Left lobe of liver (tissue), 2 donors: ENCODE measurements around the gene INTS14. TPM values are rescaled to one million over a fixed set of nuclear protein-coding genes. Genes with fewer than 3 reads are reported as not detected.
A peak's percentile ranks its signal among the peaks of the same experiment; 100 is the strongest.
"Not testable (repeated sequence)": the region's sequence is repeated elsewhere in the genome, so short reads cannot be mapped to it uniquely, and the experiment has no call there.

Experiments
- ATAC-seq: fragments of 200-7000 bp; cut with Tn5 transposase; one replicate; pipeline ENCODE4 v1.9.1; 2020; ENCODE audit warnings: mild to moderate bottlenecking, moderate library complexity
- DNase-seq: peaks from one replicate; pipeline ENCODE4 v3.0.0-alpha.2; 2020; ENCODE audit warnings: low spot score
- total RNA-seq: library from RNA; stranded (reverse); gene quantifications from one replicate; pipeline ENCODE4 v1.2.1, GENCODE V29; 2021
- donor health status: DM: no; HTN: no; CAD: no; lungs with moderate emphysema.
- donor health status: DM: no; HTN: yes; CAD: no.

INTS14 gene
- total RNA-seq, 1 donor from 2014 or later = 14.3 TPM

DNA sequence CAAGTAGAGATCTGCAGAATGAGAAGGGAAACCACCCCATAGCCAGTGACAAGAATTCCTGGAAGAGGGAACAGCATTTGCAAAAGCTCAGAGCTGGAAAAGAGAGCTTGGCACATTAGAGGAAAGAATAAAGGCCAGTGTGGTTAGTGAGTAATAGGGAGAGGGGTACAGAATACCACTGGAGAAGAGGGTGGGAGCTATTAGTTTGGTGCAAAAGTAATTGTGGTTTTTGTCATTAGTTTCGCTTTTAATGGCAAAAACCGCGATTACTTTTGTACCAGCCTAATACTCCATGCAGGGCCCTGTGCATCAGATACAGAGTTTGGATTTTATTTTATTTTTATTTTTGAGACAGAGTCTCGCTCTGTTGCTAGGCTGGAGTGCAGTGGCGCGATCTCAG is 20.6 kb upstream of the INTS14 start:
- no peak for ATAC-seq

DNA sequence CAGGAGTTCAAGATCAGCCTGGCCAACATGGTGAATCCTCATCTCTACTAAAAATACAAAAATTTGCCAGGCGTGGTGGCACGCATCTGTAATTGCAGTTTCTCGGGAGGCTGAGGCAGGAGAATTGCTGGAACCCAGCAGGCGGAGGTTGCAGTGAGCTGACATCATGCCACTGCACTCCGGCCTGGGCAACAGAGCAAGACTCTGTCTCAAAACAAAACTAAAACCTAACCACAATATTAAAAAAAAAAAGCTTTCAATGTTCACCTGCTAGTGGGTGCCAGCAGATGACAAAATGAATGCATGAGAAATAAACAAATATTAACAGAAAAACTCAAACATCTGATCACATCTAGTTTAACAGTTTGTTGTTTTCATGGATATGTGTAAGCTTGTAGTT is 19.8 kb upstream of the INTS14 start:
- no peak for DNase-seq
- ATAC-seq = no peak

More for the DNA sequence above, 20.6 kb upstream of the INTS14 start:
- DNase-seq = no peak

DNA sequence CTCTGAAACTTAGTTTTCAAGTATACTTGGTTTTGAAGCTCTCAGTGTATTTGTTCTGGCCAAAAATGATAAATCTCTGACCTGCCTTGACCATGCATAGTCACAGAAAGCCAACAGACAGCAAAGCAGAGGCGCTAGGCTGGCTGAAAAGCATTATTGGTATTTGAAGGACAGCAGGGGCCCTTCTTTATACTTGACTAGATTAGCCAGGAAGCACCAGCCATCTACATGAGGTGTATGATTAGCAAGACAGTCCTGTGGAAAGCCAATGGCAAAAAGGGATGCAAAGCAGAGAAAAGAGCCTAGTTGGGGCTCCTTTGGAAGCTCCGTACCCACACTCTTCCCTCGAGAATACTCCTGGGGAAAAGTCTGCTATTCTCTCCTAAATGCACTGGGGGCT is 18.6 kb upstream of the INTS14 start:
- no peak for DNase-seq
- no peak for ATAC-seq

DNA sequence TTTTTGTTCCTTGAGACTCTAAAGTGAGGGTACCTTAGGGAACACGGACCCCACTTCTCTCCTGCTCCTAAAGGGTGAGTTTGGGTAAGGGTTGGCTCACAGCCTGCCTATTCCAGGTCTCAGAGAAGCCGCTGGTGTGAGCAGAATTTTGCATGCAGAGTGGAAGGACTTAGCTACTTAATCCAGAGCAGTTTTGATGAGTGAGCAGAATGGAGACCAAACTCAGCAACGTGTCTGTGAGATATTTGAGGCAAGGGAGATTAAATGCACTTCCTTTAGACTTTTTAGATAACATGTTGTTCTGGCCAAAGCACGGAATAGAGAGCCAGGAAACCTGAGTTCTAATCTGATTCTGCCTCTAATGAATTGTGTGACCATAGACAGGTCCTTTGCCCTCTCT is 15.9 kb upstream of the INTS14 start:
- ATAC-seq = no peak
- DNase-seq = no peak

DNA sequence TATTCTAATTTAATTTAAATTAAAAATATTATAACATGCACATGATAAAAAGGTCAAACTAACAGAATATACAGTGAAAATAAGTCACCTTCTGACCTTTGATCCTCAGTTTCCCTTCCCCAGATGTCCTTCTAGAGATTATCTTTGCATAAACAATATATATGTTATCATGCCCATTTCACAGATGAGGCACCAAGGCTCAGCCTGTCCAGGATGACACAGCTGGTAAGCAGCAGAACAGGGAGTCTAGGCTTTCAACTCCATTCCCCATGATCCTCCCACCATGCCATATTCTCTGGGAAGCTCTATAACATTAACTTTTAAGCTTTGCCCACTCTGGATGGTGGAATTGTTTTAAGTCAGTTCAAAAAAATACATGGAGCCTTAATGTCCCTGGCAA is 12.2 kb upstream of the INTS14 start:
- no peak for DNase-seq
- no peak for ATAC-seq

DNA sequence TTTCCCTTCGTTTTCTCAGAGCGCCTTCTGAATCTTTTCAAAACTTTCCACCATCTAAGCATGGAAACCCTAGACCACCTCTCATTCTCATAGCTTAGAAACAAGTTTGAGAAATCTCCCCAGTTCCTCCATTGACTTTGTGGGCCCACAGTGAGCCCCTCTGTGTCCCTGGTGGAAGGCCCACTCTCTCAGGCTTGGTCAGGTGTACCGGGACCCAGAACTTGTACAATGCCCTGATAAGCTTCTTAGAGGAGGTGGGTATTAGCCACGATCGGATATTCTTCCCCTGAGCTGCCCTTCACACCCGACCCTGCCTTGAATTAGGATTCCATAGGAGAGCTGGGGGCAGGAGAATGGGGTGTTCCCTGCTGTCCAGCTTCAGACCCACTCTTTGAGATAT is 10.7 kb upstream of the INTS14 start, which contains the start of gene SLC24A1:
TSS of gene SLC24A1 (plus strand) at position 301 of the 400 bp plus-strand sequence. CDS start 2,143 bp downstream, outside the sequence.
- ATAC-seq = no peak

DNA sequence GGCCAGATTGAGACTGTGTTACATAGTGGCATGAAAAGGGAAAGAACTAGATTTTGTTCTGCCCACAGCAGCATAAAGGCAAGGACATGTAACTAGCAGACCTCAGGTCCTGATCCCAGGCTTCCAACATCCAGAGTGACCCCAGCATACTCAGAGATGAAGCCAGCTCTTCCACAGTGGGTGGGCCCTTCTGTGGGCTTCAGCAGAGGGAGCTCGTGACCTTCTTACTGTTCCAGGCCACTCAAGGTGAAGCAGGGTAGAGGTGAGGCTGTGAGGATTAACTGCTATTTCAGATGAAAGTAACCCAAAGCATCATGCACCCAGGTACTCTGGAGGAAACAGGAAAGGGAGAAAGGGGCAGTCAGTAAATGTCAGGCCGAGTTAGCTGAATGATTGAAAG is 9.9 kb upstream of the INTS14 start:
- ATAC-seq (no peak), DNase-seq (no peak)

More for the DNA sequence above, 10.7 kb upstream of the INTS14 start, which contains the start of gene SLC24A1:
- DNase-seq = no peak

DNA sequence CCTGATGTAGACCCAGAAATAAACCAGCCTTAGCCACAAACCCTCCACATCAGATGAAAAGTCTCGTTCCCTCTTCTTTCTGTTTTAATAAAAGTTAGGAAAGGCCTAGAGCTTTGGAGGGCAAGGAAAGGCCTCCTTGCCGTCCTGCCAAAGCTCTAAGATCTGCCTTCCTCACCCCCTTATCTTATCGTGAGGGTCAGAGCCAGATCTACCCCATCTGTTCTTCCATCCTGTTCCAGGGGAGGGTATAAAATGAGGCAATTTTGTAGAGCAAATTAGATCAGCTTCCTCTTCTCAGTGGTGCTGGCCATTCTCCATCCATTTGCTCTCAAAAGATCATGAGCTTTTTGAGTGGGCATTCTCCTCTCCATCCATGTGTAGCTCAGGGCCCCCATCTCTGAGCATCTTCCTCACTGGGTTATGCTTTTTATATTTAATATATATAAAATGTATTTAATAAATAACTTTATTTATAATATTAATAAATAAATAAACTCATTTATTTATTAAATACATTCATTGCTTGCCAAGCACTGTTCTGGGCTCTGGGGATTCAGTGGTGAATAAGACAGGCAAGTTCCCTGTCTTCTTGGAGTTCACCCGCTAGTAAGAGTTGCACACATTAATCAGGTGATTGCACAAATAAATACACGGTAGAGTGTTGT is 8.8 kb upstream of the INTS14 start:
- ATAC-seq (no peak), DNase-seq (no peak)

DNA sequence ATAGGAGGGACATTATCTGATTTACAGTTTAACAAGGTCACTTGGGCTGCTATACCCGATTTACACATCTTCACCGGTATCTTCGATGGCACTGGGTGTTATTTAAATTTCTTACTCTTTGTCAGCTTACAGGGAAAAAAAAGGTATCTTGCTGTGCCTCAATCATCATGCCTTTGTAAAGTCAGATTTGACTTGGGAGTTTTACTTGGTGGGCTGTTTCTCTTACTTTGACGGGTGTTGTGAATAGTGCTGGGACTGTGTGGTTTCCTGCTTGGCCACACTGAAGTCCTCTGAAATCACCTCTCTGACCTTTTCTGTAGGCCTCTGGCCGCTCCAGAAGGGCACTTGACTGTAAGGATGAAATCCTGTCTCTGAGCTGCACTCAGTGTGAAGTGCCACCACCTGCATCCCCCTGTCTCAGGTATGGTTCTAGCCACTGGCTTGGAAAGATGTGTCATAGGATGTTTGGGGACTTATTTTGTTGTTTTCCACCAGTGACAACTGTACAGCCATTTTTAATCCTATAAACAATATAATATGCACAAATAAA is 7.7 kb upstream of the INTS14 start:
- ATAC-seq (no peak), DNase-seq (no peak)

DNA sequence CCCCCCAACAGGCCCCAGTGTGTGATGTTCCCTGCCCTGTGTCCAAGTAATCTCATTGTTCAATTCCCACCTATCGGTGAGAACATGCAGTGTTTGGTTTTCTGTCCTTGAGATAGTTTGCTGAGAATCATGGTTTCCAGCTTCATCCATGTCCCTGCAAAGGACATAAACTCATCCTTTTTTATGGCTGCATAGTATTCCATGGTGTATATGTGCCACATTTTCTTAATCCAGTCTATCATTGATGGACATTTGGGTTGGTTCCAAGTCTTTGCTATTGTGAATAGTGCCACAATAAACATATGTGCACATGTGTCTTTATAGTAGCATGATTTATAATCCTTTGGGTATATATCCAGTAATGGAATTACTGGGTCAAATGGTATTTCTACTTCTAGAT is 5.0 kb upstream of the INTS14 start:
- not testable (repeated sequence) for DNase-seq, ATAC-seq

DNA sequence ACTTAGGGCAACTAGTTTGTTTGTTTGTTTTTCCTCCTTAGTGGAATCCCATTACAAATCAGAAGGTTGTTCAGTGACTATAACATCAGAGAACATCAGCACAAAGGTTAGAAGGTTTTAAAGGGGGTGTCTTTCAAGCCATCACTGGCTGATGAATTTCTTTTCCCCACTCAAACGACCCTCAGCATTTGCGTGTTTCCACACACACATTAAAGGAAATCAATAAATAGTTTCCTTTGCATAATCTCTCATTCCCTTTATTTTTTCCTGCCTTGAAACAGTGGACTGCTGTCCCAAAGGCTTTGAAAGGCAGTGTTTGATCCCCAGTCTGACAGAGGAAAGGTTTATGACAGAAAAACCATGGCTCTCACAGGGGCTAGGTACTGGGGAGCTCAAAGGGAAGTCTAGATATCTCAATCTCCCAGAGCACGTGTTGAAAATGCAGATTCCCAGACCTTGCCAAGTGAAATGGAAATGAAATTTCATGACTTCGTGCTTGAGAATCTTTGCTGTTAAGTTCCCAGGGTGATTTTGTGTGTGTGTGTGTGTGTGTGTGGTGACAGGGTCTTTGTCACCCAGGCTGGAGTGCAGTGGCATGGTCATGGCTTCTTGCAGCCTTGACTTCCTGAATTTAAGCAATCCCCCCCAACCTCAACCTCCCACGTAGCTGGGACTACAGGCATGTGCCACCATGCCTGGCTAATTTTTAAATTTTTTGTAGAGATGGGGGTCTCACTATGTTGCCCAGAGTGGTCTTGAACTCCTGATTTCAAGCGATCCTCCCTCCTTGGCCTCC is 2.2 kb upstream of the INTS14 start:
- DNase-seq = no peak
- ATAC-seq = no peak

DNA sequence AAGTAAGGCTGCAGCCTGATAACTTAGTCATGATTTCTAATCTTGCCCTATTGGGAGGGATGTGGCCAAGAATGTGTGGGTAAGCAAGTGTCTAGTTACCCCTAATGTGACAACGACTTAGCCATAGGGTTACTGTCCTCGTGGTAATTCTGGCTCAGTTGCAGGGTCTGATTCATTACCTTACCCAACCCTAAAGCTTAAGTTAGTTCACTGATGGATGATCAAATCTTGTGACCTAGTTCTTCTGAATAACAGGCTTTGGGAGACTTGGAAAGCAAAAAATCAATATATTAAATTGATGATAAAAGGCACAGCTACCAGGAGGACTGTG is 1.6 kb upstream of the INTS14 start:
- no peak for DNase-seq
- no peak for ATAC-seq

DNA sequence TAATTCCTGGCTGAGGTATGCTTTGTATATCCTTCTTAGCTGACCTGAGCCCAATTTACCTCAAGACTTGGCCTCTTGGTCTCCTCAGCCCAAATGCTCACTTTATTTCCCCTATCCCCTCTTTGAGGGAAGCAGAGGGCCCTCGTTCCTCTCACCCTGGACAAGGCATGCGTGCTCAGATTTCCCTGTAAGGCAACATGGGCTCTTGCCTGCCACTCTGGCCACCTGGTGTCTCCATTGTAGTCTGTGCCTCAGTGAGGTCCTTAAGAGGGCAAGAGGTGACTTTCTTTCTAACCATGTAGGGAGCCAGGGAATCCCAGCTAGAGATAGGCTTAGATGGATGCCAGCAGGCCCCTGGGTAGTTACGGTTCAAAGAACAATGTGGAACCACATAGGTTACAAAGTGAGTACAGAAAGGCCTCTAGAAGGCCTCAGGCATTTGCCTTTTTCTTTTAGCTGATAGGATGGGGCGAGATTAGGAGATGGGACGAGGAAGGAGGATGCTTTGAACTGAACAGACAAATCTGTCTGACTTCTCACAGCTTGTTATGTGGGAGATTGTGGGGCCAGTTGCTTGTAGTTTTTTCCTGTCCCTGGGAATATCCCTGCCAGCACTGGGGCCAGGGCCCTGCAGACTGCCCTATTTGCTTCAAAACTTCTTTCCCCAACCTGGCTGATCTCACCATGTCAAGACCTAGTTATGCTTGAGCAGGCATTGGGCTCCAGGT is 1.1 kb upstream of the INTS14 start:
- DNase-seq (no peak), ATAC-seq (no peak)

DNA sequence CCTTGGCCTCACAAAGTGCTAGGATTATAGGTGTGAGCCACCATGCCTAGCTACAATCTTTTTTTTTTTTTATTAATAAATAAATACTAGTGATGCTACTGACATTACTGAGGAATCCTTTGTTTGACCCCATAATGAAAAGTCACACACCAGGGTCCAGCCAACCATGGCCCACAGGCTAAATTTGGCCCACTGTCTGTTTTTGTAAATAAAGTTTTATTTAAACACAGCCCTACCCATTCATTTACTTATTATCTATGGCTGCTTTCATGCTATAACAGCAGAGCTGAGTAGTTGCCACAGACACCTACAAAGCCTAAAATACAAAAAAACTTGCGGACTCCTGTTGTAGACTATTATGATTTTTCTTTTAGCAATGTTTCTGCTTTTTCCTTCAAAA is 7.4 kb downstream of the INTS14 start:
- ATAC-seq (no peak), DNase-seq (no peak)

DNA sequence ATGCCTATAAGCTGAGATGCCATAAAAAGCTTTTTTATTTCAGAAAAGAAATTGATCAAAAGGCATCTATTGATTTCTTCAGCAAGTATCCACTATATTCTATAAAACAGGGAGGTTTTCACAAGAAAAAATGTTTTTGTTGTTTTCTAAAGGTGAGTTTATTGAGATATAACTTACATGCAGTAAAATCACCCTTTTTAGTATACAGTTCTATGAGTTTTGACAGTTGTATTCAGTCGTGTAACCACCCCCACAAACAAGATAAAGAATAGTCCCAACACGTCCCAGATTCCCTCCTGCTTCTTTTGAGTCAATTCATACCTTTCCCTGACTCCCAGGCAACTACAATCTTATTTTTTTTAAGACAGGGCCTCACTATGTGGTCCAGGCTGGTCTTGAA is 7.8 kb downstream of the INTS14 start:
- DNase-seq (no peak), ATAC-seq (no peak)

DNA sequence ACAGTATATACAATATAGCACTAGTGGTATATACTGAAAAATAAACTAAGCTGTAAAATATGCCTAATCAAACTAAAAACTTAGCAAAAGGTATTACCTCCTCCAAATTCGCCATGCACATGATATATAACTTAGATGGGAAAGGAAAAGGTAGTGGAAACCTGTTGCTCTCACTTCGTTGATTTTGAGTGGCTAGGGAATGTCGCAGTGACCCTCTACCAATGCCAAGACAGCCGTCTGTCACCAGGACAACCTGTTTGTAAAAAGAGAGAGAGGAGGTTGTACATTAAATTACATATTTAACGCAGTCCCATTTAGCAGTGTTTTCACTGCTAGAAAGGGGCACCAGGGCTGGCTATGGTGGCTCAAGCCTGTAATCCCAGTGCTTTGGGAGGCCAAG is 11.3 kb downstream of the INTS14 start:
- DNase-seq (no peak), ATAC-seq (no peak)

DNA sequence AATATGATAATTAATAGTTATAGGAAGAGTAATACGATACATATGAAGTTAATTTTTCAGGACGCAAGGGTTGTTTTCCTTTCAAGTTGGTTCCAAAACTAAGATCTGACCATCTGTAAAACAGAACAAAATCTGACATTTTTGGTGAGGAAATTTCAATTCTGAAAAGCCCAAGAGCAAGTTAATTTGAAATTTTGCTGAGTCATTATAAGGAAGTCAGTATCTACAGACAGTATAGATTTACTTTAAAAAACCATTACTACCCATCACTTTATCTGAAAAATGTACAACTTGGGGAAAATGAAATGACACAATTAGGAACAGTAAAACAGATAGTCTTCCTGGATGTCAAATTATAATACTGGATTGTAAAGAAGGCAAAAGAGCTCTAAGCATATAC is 12.5 kb downstream of the INTS14 start:
- no peak for DNase-seq
- no peak for ATAC-seq

DNA sequence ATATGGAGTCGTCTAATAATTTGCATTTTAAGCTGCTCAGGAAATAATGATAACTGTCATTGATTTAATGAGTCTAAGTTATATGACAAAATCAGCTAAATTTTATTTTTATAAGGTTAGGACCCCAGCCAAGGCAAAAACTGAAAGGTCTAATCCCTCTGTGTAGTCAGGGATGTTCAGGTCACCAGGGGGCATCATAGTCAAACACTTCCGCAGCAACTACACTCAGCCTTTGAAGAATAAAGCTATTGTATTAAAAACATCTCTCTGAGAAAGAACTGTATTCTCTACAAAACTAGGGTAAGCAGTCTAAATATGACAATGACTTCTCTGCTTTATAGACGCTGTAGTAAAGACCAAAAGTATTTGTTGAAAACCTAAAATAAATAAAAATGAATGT is 15.0 kb downstream of the INTS14 start:
- no peak for ATAC-seq
- DNase-seq = no peak

DNA sequence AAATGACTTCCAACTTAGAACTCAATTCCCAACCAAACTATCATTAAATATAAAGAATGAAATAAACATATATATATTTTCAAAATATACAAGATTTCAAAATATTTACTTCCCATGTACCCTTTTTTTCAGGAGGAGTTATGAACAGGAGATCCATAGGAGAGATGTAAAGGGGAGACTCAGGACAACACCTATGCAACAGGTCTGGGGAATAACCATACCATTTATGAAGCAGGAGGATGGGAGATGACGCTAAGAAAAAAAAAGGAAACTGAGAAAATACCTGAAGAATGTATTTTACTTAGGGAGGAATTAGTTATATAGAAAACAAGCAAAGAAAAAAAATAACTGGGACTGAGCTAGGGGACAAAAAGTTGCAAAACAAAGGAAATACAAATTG is 23.8 kb downstream of the INTS14 start:
- DNase-seq (no peak), ATAC-seq (no peak)

DNA sequence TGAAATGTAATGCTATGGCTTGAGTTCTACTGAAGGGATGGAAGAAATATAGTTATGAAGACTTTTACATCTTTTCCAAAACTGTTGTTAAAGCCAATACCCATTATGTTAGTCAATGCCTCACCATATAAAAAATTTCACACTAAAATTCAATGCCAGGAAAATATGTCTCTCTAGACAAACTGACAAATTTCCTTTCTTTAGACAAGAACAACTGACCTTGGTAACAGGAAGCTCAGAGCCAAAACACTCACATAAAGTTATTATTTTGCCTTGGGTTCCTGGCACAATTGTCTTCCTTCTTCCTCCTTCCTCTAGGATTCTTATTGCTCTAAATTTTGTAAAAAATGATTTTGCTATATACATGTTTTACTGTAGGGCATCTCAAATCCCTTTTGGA is 26.7 kb downstream of the INTS14 start:
- ATAC-seq = no peak
- no peak for DNase-seq

DNA sequence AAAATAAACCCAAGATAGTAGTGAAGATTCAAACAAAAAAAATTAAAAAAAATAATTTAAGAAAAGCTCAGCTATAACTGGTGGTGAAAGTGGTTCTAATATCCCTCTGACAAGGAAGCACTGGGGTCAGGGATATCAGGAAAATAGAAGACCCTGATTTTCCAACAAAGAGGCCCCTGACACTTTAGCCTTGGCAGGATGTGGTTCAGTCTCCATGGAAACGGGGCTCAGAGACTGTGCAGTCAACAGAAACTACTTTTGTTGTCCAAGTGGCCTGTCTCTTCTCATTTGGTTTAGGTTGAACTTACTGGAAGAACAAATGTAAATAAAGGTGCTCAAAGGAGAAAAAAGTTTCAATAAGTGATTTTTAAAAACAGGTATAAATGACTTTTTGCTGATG is 27.2 kb downstream of the INTS14 start:
- no peak for DNase-seq

DNA sequence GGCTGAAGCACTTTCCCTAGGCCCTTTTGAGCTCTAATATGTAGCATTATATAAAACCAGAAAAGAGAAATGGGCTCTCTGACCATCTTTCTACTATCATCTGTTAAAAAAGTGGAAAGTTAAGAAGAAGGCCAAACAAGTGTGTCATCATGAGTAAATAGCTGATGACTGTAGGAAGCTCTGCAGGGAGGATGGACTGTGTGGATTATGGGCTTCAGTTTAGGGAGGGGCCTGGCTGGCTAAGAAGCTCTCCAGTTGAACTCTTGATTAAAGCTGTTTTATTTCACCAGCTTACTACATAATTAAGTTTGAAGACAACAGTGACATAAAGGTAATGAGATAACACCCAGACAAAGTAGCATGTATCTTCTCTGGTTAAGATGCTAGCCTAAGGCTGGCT is 30.6 kb downstream of the INTS14 start:
- no peak for ATAC-seq
- DNase-seq = no peak

More for the DNA sequence above, 27.2 kb downstream of the INTS14 start:
- peak; percentile 10 for ATAC-seq
